HepG2 (cell line): Measurements from ENCODE around the gene MIR17HG. TPM values are rescaled to one million over a fixed set of nuclear protein-coding genes. Genes with fewer than 3 reads are reported as not detected.

ENCODE experiments used
- CENPT ChIP-seq: sonication (generic); formaldehyde crosslinking; IDR thresholded peaks from 2 replicates; pipeline ENCODE4 v1.8.0; 2022; ENCODE audit warnings: low read depth, mild to moderate bottlenecking, moderate library complexity, missing genetic modification reagents
- ELF3 ChIP-seq: IDR thresholded peaks from 2 replicates; pipeline ENCODE4 v1.6.1; 2016; ENCODE audit warnings: missing genetic modification reagents, missing compliant biosample characterization
- GABPA ChIP-seq, 2 experiments: IDR thresholded peaks; 2 replicates each; pipeline ENCODE4 v1.6.1; 2011 to 2016; ENCODE audit warnings: low read depth in 2 of 2, low read length in 1 of 2, missing biosample characterization in 1 of 2, missing genetic modification characterization in 1 of 2
- HDAC2 ChIP-seq: sonication (generic); formaldehyde crosslinking; IDR thresholded peaks from 2 replicates; pipeline ENCODE4 v1.4.0; 2020; ENCODE audit warnings: missing genetic modification reagents
- IKZF4 ChIP-seq: sonication (generic); formaldehyde crosslinking; IDR thresholded peaks from 2 replicates; pipeline ENCODE4 v1.5.1; 2020; ENCODE audit warnings: borderline replicate concordance, mild to moderate bottlenecking, low read depth, missing genetic modification reagents; ENCODE audit errors: not compliant biosample characterization
- MTERF4 ChIP-seq: sonication (generic); formaldehyde crosslinking; IDR thresholded peaks from 2 replicates; pipeline ENCODE4 v1.8.0; 2023; ENCODE audit warnings: mild to moderate bottlenecking, missing genetic modification reagents
- NFYC ChIP-seq: IDR thresholded peaks from 2 replicates; pipeline ENCODE4 v1.6.1; 2016; ENCODE audit warnings: missing genetic modification reagents, missing compliant biosample characterization
- NR2F2 ChIP-seq: IDR thresholded peaks from 2 replicates; pipeline ENCODE4 v1.6.1; 2012; ENCODE audit warnings: low read depth, inconsistent platforms, borderline replicate concordance
- REST ChIP-seq, 2 experiments: IDR thresholded peaks; 2 replicates each; pipeline ENCODE4 v1.6.1; 2011 to 2012; ENCODE audit warnings: low read length in 2 of 2, borderline replicate concordance in 1 of 2, low read depth in 1 of 2, mild to moderate bottlenecking in 1 of 2, moderate library complexity in 1 of 2
- SP1 ChIP-seq, 2 experiments: fragments of 450-650 bp in 1 of 2; sonication (generic) in 1 of 2; formaldehyde crosslinking in 1 of 2; IDR thresholded peaks; 2 replicates each; pipeline versions ENCODE4 v1.4.0 to v1.6.1; 2016 to 2020; ENCODE audit warnings: missing genetic modification reagents in 1 of 2
- ZFAT ChIP-seq: sonication (generic); formaldehyde crosslinking; conservative IDR thresholded peaks from 2 replicates; pipeline ENCODE4 v1.8.1; 2023; ENCODE audit warnings: missing genetic modification reagents, inconsistent platforms
- ZNF10 ChIP-seq: sonication (generic); formaldehyde crosslinking; IDR thresholded peaks from 2 replicates; pipeline ENCODE4 v1.4.0; 2020; ENCODE audit warnings: mild to moderate bottlenecking, low read depth, missing genetic modification reagents, borderline replicate concordance
- ZNF205 ChIP-seq: IDR thresholded peaks from 2 replicates; pipeline ENCODE4 v1.6.1; 2018; ENCODE audit warnings: missing biosample characterization, missing genetic modification reagents
- ZNF329 ChIP-seq: sonication (generic); formaldehyde crosslinking; IDR thresholded peaks from 2 replicates; pipeline ENCODE4 v1.9.0; 2021; ENCODE audit warnings: low read depth, mild to moderate bottlenecking, missing genetic modification reagents
- ZNF34 ChIP-seq: sonication (generic); formaldehyde crosslinking; IDR thresholded peaks from 2 replicates; pipeline ENCODE4 v1.4.0; 2020; ENCODE audit warnings: mild to moderate bottlenecking, missing genetic modification reagents, borderline replicate concordance
- ZNF564 ChIP-seq: sonication (generic); formaldehyde crosslinking; IDR thresholded peaks from 2 replicates; pipeline ENCODE4 v1.8.1; 2023; ENCODE audit warnings: mild to moderate bottlenecking, missing genetic modification reagents
- ZNF672 ChIP-seq: sonication (generic); formaldehyde crosslinking; IDR thresholded peaks from 2 replicates; pipeline ENCODE4 v1.8.1; 2022; ENCODE audit warnings: missing genetic modification reagents
- ZNF687 ChIP-seq: sonication (generic); formaldehyde crosslinking; IDR thresholded peaks from 2 replicates; pipeline ENCODE4 v1.5.1; 2020; ENCODE audit warnings: mild to moderate bottlenecking, missing genetic modification reagents, moderate library complexity
- polyA plus RNA-seq, 8 experiments: library from polyadenylated mRNA; depleted of rRNA in 3 of 8; stranded (reverse) in 7 of 8; unstranded in 1 of 8; fragments of >200 nt; fragmentation: Illumina TruSeq in 4 of 8; extraction: Trizol in 4 of 8; gene quantifications; 2 replicates each; pipeline versions ENCODE4 v1.2.1 to v1.2.3, GENCODE V29; 2011 to 2016; ENCODE audit warnings: low read depth in 4 of 8, missing spikeins in 1 of 8, mixed read lengths in 1 of 8; ENCODE audit not compliant: insufficient read depth in 1 of 8
- total RNA-seq, 5 experiments: library from RNA; depleted of rRNA; stranded (reverse); fragments of >200 nt; fragmentation: Illumina TruSeq; extraction: Trizol; gene quantifications; 2 replicates each; pipeline ENCODE4 v1.2.3, GENCODE V29; 2016; ENCODE audit warnings: low read depth in 1 of 5

Gene MIR17HG
- total and polyA plus RNA-seq, 2 of the 13 experiments (the other 11 are each of a cell fraction or from before 2014, with no cell fraction given), result 2.5 to 12.3 TPM

- TF ChIP-seq REST (IDR thresholded peaks at IDR 0.05; ENCODE audit: borderline replicate concordance in 1 of 2, low read depth in 1 of 2, low read length in 2 of 2) (peak in 1 of 2 experiments; percentile 31; a peak in 1 of 4 replicates), ZNF34 (CRISPR knock-in tag) (no peak), NFYC (peak; percentile 58), MTERF4 (CRISPR knock-in tag) (peak; percentile 45; the same call in 1 of the 2 replicates), HDAC2 (CRISPR knock-in tag) (peak; percentile 59), ELF3 (CRISPR knock-in tag) (peak; percentile 27; the same call in 1 of the 2 replicates), ZNF205 (CRISPR knock-in tag) (peak; percentile 15; the same call in 1 of the 2 replicates), ZNF564 (CRISPR knock-in tag) (0 out of 2 replicates have a peak, but pooled peaks have one; percentile 49), ZNF687 (CRISPR knock-in tag) (peak; percentile 94), ZNF672 (CRISPR knock-in tag) (0 out of 2 replicates have a peak, but pooled peaks have one; percentile 59), NR2F2 (peak; percentile 47; the same call in 1 of the 2 replicates), IKZF4 (CRISPR knock-in tag) (peak; percentile 48), CENPT (CRISPR knock-in tag) (peak; percentile 91; the same call in 1 of the 2 replicates), SP1 (IDR thresholded peaks at IDR 0.05) (no peak), SP1 (CRISPR knock-in tag; IDR thresholded peaks at IDR 0.05) (peak; percentile 35; the same call in 1 of the 2 replicates), ZNF10 (CRISPR knock-in tag) (no peak), ZFAT (CRISPR knock-in tag) (peak; percentile 65), GABPA (IDR thresholded peaks at IDR 0.05; ENCODE audit: low read depth, low read length) (no peak), GABPA (CRISPR knock-in tag; IDR thresholded peaks at IDR 0.05; ENCODE audit: low read depth) (peak; percentile 55; the same call in 1 of the 2 replicates), ZNF329 (peak; percentile 49; the same call in 1 of the 2 replicates)
These were observed at the start of gene MIR17HG (continued) for GRCh38 chr13:91347202-91347995.
